ENCODE results near the gene LRRC8D. TPM values are rescaled to one million over a fixed set of nuclear protein-coding genes. Genes with fewer than 3 reads are reported as not detected.

Gene LRRC8D
- total and polyA plus RNA-seq, 9 of the 15 experiments (the other 6 are each of a cell fraction or from before 2014, with no cell fraction given) = 3.4 to 53.9 (median 15.9) TPM

DNA sequence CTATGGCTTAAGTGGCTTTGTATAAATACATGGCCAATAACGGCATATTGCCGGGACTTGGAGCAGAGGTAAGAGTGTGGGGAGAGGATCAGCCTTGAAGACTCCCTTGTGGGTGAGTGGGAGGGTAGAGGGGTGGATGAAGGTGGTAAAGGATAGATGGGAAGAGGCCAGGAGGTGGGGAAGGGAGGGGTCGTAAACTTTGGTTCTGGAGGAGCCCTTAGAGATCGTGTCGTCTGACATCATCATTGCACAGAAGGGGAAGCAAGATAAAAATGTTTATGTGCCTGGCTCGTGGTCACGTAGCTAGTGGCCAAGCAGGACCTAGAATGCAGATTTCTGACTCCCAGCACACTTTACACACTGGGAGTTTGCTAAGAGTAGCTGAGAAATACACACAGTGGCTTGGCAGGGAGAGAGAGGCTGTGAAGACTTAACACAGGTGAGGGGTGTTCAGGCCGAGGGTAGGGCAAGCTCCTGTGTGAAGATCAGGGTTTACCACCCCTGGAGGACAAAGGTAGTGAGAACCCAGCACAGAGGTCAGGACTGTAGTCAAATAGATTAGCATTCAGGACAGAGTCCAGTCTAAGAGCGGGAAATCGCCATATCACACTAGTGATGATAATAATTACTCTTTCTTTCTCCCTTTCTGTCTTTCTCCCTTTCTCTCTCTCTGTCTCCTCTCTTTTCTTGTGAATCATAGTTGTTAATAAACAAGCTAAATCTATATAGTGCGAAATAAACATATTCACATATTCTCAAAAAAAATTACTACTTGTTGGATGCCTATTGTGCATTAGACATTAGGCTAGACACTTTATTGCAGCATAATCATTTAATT lies 75.5 kb downstream of the LRRC8D start (continued):
- TF ChIP-seq KDM5B (IDR thresholded peaks at IDR 0.05; ENCODE audit: insufficient replicate concordance, low read depth, low read length) (no peak), EZH2 (IDR thresholded peaks at IDR 0.05; ENCODE audit: borderline replicate concordance, low read depth, low read length) (no peak), ZBTB8A (IDR thresholded peaks at IDR 0.05; ENCODE audit: partially characterized antibody) (no peak), ZNF41 (CRISPR knock-in tag; conservative IDR thresholded peaks at IDR 0.05) (no peak), MED1 (CRISPR knock-in tag; IDR thresholded peaks at IDR 0.05; ENCODE audit: borderline replicate concordance) (no peak), STAT5A (IDR thresholded peaks at IDR 0.05; ENCODE audit: borderline replicate concordance, low read length) (peak; percentile 68; the same call in 1 of the 2 replicates), ZNF239 (CRISPR knock-in tag; IDR thresholded peaks at IDR 0.05) (no peak; the same call in 1 of the 2 replicates), DDX20 (tag; IDR thresholded peaks at IDR 0.05; ENCODE audit: low read depth) (no peak), RBM15 (IDR thresholded peaks at IDR 0.05; ENCODE audit: insufficient read depth, low read length) (no peak), BDP1 (IDR thresholded peaks at IDR 0.05; ENCODE audit: insufficient read depth, insufficient read length) (no peak), TEAD1 (CRISPR knock-in tag; IDR thresholded peaks at IDR 0.05) (0 out of 4 replicates have a peak, but pooled peaks of 1 of the 2 experiments have one; percentile 8), NFXL1 (CRISPR knock-in tag; IDR thresholded peaks at IDR 0.05) (no peak), EP400 (IDR thresholded peaks at IDR 0.05) (peak; percentile 67; the same call in 1 of the 2 replicates), NBN (IDR thresholded peaks at IDR 0.05; ENCODE audit: low read depth) (peak; percentile 91), ZKSCAN1 (IDR thresholded peaks at IDR 0.05; ENCODE audit: low read depth, low read length) (no peak), JUNB (CRISPR knock-in tag; conservative IDR thresholded peaks at IDR 0.05) (no peak), NCOA1 (IDR thresholded peaks at IDR 0.05; ENCODE audit: low read depth) (peak; percentile 88; the same call in 1 of the 2 replicates), HNRNPUL1 (IDR thresholded peaks at IDR 0.05; ENCODE audit: low read length) (no peak)
- TF ChIP-seq, protein P1, sequence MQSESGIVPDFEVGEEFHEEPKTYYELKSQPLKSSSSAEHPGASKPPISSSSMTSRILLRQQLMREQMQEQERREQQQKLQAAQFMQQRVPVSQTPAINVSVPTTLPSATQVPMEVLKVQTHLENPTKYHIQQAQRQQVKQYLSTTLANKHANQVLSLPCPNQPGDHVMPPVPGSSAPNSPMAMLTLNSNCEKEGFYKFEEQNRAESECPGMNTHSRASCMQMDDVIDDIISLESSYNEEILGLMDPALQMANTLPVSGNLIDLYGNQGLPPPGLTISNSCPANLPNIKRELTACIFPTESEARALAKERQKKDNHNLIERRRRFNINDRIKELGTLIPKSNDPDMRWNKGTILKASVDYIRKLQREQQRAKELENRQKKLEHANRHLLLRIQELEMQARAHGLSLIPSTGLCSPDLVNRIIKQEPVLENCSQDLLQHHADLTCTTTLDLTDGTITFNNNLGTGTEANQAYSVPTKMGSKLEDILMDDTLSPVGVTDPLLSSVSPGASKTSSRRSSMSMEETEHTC (IDR thresholded peaks at IDR 0.05) = peak; percentile 71; the same call in 1 of the 2 replicates
- TF ChIP-seq, protein P2, sequence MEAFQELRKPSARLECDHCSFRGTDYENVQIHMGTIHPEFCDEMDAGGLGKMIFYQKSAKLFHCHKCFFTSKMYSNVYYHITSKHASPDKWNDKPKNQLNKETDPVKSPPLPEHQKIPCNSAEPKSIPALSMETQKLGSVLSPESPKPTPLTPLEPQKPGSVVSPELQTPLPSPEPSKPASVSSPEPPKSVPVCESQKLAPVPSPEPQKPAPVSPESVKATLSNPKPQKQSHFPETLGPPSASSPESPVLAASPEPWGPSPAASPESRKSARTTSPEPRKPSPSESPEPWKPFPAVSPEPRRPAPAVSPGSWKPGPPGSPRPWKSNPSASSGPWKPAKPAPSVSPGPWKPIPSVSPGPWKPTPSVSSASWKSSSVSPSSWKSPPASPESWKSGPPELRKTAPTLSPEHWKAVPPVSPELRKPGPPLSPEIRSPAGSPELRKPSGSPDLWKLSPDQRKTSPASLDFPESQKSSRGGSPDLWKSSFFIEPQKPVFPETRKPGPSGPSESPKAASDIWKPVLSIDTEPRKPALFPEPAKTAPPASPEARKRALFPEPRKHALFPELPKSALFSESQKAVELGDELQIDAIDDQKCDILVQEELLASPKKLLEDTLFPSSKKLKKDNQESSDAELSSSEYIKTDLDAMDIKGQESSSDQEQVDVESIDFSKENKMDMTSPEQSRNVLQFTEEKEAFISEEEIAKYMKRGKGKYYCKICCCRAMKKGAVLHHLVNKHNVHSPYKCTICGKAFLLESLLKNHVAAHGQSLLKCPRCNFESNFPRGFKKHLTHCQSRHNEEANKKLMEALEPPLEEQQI (IDR thresholded peaks at IDR 0.05) = no peak
- TF ChIP-seq, protein P3, sequence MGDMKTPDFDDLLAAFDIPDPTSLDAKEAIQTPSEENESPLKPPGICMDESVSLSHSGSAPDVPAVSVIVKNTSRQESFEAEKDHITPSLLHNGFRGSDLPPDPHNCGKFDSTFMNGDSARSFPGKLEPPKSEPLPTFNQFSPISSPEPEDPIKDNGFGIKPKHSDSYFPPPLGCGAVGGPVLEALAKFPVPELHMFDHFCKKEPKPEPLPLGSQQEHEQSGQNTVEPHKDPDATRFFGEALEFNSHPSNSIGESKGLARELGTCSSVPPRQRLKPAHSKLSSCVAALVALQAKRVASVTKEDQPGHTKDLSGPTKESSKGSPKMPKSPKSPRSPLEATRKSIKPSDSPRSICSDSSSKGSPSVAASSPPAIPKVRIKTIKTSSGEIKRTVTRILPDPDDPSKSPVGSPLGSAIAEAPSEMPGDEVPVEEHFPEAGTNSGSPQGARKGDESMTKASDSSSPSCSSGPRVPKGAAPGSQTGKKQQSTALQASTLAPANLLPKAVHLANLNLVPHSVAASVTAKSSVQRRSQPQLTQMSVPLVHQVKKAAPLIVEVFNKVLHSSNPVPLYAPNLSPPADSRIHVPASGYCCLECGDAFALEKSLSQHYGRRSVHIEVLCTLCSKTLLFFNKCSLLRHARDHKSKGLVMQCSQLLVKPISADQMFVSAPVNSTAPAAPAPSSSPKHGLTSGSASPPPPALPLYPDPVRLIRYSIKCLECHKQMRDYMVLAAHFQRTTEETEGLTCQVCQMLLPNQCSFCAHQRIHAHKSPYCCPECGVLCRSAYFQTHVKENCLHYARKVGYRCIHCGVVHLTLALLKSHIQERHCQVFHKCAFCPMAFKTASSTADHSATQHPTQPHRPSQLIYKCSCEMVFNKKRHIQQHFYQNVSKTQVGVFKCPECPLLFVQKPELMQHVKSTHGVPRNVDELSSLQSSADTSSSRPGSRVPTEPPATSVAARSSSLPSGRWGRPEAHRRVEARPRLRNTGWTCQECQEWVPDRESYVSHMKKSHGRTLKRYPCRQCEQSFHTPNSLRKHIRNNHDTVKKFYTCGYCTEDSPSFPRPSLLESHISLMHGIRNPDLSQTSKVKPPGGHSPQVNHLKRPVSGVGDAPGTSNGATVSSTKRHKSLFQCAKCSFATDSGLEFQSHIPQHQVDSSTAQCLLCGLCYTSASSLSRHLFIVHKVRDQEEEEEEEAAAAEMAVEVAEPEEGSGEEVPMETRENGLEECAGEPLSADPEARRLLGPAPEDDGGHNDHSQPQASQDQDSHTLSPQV (IDR thresholded peaks at IDR 0.05) = peak; percentile 96; the same call in 1 of the 2 replicates
